Stimulated activated CD4-positive, alpha-beta T cell treated with anti-CD3 and anti-CD28 coated beads, Interleukin-4, amount 100 ng/mL, for 24 hours (primary cell): ENCODE measurements around the gene PLEKHA5.
"Not testable (repeated sequence)": the region's sequence is repeated elsewhere in the genome, so short reads cannot be mapped to it uniquely, and the experiment has no call there.

Experiments
- DNase-seq: peaks from one replicate; pipeline ENCODE4 v3.0.0-alpha.2; 2020

Gene PLEKHA5, protein sequence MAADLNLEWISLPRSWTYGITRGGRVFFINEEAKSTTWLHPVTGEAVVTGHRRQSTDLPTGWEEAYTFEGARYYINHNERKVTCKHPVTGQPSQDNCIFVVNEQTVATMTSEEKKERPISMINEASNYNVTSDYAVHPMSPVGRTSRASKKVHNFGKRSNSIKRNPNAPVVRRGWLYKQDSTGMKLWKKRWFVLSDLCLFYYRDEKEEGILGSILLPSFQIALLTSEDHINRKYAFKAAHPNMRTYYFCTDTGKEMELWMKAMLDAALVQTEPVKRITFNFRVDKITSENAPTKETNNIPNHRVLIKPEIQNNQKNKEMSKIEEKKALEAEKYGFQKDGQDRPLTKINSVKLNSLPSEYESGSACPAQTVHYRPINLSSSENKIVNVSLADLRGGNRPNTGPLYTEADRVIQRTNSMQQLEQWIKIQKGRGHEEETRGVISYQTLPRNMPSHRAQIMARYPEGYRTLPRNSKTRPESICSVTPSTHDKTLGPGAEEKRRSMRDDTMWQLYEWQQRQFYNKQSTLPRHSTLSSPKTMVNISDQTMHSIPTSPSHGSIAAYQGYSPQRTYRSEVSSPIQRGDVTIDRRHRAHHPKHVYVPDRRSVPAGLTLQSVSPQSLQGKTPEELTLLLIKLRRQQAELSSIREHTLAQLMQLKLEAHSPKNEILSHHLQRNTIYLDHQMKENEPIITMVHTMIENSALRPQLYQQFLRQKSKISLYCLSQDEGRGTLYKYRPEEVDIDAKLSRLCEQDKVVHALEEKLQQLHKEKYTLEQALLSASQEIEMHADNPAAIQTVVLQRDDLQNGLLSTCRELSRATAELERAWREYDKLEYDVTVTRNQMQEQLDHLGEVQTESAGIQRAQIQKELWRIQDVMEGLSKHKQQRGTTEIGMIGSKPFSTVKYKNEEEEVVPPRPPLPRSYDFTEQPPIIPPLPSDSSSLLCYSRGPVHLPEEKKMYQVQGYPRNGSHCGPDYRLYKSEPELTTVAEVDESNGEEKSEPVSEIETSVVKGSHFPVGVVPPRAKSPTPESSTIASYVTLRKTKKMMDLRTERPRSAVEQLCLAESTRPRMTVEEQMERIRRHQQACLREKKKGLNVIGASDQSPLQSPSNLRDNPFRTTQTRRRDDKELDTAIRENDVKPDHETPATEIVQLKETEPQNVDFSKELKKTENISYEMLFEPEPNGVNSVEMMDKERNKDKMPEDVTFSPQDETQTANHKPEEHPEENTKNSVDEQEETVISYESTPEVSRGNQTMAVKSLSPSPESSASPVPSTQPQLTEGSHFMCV

DNA sequence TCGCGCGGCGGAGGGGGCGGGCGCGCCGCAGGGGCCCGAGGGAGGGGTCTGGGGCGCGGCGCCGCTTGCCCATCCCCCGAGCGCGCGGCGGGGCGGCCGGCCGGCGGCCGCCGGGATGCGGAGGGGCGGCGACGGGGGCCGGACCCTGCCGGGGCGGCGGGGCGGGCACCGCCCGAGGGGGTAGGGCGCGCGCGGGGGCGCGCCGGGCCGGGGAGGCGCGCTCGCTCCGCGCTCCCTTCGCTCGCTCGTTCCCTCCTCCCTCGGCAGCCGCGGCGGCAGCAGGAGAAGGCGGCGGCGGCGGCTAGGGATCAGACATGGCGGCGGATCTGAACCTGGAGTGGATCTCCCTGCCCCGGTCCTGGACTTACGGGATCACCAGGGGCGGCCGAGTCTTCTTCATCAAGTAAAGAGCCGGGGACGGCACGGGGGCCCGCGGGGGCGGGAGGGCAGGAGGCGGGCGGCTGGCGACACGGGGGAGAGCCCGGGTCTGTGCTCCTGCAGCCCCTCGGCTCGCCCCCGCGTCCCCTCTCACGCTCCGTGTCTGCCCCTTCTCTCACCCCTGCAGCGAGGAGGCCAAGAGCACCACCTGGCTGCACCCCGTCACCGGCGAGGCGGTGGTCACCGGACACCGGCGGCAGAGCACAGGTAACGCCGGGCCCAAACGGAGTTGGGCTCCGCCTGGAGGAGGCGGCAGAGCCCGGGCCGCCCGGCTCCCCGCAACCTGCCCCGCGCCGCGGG is at the start of gene PLEKHA5:
Gene PLEKHA5 (plus strand): TSS at position 248 of the 738 bp plus-strand sequence. CDS start 67 bp downstream, at position 315.
- peak; percentile 19 for DNase-seq

DNA sequence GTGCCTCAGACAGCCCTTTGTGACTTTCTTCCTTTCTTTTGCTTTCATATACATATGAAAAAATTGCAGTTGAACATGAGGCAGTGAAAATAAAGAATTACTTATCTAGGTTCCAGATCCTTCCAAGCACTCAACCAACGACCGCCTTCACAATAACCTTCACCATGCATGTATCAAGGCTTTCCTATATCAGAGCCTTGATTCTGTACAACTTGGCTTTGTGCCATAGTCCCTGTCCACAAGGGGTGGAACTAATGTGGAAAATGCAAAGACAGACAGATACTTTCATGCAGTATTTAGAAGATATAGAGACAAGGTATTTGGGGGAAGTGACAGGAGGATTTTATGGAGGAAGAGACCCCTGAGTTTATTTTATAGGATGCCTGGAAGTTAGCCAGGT is 48.6 kb upstream of the PLEKHA5 start:
- DNase-seq = no peak

DNA sequence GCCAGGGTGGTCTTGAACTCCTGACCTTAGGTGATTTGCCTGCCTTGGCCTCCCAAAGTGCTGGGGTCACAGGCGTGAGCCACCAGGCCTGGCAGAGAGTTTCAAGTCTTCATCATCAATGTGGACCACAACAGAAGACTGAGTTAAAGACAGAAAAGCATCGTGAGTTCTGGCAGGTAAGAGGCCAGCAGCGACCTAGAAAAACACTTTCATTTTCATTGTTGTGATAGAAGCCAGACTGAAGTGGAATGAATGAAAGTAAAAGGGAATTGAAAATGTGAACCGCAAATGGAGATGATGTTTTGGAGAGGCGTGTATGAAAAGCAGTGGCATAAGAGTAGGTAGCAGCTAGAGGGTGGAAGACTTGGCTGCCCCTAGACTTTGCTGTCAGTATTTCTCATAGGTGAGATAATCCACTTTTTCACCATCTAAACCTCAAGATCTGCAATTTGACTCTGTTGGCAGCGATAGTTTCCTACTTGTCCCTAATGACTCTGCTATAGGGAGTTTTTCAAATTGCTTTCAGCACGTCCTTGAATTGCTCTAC is 47.1 kb upstream of the PLEKHA5 start:
- DNase-seq = no peak

DNA sequence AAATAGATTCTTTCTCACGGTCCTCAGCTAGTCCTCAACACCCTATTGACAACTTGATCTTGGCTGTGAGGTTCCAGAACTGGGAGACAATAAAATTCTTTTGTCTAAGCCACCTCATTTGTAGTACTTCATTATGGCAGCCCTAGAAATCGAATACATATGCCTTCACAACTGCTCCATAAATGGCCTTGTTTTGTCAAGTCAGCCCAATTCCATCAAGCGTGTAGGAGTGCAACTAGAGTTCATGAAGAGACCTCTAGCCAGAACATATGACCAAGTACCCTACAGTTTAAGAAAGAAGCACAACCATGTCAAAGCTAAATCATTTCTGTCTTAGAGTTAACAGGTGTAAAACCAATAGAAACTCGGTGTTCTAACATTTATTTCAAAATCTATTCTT is 45.0 kb upstream of the PLEKHA5 start:
- DNase-seq = no peak

DNA sequence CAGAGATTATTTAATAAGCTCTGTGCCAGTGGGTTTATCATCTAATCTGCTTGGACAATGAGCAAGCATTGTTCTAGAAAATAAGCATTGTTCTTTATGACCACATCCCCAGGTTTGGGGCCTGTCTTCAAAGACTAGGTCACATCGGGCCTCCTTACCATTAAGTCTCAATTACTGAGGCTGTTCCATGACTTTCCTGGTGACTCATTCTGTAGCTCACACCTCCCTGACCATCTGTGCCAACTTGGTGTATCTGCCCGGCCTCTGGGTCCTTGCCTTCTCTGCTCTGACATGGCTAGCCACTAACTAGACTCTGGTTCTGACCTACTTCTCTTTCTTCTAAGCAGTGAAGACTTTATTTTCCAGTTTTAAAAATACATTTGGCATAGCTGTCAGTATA is 44.4 kb upstream of the PLEKHA5 start:
- no peak for DNase-seq

DNA sequence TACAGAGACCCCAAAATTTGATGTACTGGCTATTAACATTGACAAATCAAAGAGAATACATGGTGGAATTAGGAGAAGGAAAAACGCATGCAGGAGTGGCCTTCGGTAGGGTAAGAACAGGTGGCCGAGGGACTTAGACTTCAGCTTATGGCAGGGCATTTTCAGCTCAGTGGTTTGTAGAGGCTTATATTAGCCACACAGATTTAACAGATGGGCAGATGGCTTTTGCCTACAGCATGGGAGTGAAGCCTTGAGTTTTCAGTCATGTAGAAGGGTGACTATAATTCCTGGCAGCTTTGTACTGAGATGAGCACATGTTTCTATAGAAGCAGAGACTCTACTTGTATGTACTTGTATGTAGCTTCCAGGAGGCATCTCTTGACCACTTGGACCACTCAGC is 40.9 kb upstream of the PLEKHA5 start:
- DNase-seq = no peak

DNA sequence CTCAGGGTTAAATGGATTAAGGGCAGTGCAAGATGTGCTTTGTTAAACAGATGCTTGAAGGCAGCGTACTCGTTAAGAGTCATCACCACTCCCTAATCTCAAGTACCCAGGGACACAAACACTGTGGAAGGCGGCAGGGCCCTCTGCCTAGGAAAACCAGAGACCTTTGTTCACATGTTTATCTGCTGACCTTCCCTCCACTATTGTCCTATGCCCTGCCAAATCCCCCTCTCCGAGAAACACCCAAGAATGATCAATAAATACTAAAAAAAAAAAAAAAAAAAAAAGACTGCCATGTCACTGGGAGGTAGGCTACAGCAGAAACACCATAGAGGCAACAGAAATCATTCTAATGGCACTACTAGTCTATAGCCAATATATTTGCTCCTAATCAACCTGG is 37.1 kb upstream of the PLEKHA5 start:
- DNase-seq = not testable (repeated sequence)

DNA sequence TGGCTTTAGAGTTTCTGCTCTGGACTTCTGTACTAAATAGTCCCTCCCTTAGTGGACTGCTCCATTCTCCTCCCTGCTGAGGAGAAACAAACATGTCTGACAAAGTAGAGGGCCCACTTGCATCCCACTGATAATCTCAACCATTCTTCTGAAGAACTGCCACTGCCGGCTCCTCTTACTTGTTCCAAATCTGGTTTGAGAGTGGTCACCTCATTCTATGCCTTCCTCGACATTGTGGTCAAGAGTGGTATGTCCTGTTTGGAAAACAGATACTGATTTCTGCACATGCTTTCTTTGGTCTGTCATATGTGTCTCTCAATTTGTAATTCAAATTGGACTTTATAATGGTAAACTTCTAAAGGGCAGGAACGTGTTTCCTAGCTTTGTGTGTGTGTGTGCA is 36.3 kb upstream of the PLEKHA5 start:
- no peak for DNase-seq

DNA sequence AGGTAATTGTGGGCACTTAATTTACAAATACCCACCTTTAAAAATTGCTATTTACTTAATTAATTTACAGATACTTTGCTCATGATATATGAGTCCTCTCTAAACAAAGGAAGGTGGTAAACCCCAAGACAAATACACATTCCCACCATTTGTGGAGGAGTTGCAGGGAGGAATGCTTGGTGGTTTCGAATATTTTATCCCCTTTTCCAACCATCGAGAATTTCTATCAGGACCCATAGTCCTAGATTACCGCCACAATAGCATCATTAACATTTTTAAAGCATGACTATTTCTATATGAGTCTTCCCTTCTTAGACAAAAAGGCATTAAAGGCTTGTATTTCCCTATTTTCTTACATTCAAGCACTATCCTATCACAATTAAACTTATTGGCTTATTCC is 34.2 kb upstream of the PLEKHA5 start:
- no peak for DNase-seq

DNA sequence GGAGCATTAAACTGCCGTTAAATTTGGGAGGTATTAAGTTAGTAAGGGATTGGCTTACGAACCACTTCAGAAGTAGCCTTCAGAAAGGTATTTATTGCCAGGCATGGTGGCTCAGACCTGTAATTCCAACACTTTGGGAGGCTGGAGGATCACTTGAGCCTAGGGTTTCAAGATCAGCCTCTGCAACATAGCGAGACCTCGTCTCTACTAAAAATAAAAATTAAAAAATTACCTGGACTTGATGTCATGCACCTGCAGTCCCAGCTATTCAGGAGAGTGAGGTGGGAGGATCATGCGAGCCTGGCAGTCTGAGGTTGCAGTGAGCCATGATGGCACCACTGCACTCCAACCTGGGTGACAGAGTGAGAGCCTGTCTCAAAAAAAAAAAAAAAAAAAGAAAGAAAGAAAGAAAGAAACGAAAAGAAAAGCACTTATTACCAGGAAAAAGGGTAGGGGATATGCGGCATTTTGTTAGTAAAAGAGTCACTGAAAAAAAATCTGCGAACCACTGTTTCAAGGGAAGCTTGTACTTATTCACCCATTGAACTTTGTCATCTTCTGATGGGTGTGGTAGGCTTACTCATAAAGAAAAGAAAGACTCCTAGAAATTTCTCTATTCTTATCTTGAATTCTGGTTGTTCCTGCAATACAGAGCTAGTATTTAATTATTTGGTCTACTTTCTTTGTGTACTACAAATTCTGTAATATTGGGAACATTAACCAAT is 33.6 kb upstream of the PLEKHA5 start:
- no peak for DNase-seq

DNA sequence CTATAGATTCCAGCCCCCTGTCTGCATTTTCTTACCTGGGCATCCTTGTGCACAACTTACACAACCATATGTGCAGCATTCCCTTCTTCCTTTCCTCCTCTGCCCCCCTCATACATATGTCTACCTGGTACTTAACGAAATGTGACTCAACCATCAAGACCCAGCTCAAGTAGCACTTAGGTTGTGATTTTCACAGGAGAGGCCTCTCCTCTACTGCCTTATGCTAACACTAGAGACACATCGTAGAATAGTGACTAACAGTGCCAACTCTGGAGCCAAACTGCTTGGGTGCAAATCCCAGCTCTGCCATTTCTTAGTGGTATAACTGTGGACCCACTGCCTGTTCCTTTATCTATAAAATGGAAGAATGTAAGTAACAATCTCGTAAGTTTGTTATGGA is 24.1 kb upstream of the PLEKHA5 start:
- DNase-seq = no peak

DNA sequence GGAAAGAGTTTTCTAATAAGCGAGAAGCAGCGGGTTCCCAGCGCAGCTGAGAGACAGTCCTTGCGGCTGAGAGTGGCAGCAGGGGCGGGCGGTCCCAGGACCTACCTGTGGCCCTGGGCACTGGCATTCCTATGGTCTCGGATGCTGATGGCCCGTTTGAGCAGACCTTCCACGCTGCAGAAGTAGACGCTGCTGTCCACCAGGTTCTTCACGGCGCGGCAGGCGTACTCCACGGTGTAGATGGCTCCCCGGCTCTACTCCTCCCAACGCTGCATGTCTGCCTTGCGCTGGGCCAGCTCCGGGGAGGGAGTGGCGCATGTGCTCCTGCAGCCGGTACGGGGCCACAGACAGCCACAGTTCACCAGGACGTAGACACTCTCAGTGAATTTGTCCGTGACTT is 21.8 kb upstream of the PLEKHA5 start:
- no peak for DNase-seq

DNA sequence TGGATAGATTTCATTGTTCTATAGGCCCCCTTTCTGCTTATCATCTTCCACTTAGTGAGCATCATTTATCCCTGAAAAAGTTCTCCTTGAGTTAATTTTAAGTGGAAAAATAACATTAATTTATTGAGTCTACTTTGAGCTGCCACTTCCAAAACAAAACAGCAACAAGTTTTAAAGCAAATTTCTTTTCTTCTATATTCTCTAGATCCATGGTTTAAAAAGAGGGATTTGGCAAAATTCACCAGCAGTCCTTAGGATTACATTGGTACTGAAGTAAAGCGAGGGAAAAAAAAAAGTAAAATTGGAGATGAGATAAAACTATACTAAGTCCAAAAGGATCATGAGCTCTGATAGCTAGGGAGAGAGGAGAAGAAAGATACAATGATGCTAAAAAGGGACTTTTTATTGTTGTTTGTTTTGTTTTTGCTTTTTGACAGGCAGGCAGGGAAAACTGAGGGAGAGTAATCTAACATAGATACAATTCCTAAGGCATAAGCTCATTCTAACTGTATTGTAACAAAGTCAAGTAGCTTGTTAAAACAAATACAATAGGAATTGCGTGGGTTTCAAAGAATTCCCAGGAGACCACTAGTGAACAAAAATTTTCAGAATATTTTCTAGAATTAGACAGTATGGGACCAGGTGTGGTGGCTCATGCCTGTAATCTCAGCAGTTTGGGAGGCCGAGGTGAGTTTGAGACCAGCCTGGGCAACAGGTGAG is 19.2 kb upstream of the PLEKHA5 start:
- no peak for DNase-seq

DNA sequence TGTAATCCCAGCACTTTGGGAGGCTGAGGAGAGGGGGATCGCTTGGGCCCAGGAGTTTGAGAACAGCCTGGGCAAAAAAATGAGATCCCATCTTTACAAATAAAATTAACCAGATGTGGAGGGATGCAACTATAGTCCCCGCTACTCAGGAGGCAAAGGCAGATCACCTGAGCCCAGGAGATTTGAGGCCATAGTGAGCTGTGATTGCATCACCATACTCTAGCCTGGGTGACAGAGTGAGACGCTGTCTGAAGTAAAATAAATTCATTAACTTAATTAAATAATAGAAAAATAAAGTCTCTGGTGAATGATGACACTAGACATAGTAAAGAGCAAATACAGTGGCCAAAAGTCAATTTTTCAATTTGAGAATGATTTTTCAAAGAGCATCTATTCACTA is 16.1 kb upstream of the PLEKHA5 start:
- DNase-seq = no peak

DNA sequence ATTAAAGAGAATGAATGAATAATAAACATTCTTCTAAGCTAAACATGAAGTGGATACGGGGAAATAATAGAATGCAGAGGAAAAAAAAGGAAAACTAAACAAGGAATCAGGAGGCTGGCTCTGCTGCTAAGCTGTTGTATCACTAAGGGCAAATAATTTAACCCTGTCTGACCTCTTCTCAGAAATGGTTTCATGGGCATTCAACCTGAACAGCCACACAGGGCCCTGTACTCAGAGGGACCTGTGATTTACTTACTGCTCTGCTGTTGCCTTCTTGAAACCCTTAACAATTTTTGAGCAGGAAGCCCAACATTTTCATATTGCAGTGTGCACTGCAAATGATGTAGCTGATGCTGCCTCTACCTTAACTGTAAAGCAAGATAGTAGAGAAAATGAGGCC is 14.2 kb upstream of the PLEKHA5 start:
- DNase-seq = no peak

DNA sequence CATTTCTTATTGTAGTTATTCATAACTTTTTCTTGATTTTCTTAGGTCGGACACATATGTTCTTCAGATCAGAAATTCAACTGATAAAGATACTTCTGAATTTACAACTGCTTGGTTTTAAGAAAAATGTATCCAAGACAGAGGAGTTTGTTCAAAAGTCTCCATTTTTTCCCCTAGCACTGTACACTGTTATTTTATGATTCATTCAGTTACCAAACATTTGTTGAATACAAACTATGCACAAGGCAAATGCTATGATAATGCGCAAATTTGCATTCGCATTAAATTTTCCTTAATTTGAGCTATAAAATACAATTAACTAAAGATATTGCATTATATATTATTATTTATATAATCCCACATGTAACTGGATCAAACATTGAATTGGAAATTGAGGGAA is 10.1 kb upstream of the PLEKHA5 start:
- DNase-seq = no peak

DNA sequence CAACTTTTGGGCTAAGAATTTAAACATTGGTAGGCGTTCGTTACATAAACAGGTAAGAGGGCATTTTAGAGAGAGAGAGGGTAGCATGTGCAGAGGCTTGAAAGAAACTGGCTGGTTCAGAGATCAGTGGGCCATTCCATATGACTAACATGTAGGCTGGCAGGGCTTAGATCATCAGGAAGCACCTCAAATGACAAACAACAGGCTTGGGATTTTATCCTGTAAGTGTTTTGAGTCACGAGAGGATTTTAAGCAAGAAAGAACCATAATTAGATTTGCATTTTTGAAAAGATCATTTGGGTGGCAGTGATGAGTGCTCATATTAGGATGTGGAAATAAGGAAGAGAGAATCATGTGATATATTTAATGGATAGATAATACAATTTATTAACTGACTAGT is 8.7 kb upstream of the PLEKHA5 start:
- no peak for DNase-seq

DNA sequence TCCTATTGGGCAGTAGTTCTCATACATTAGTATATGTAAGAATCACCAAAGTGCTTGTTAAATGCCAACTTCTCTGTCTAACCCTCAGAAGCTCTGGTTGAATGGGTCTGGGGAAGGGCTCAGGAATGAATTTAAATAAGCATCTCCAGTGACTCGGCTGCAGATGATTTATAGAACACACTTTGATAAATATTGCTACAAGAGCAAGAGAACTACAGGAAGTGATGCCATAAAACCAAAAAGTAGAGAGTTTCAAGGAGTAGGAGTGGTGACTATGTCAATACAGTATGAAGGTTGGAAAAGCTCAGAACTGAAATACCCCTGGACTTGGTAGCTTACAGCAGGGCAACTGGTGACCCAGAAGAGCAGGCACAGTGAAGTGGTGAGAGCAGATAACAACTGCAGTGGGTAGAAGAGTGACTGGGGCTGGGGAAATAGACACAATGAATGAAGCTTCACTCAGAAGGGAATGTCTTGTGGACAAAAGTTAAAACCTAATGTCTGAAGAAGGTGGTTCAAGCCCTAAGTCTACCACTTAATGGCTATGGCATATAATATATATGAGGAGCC is 8.0 kb upstream of the PLEKHA5 start:
- DNase-seq = no peak

DNA sequence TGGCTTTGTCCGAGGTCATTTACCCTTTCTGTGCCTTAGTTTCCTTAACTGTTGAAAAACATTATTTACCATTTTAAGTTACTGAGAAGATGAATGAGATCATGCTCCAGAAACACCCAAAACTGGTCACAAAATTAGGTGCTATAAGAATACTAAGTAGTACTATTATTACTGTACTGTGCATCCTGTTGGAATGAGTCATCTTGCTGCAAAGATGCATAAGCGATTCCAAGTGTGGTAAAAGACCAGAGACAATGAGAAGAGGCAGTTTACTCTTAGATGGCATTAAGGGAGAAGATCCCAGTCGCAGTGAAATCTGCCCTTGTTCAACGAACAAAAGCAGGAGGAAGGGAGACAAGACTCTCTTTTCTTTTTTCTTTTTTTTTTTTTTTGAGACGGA is 4.2 kb upstream of the PLEKHA5 start:
- DNase-seq = no peak

DNA sequence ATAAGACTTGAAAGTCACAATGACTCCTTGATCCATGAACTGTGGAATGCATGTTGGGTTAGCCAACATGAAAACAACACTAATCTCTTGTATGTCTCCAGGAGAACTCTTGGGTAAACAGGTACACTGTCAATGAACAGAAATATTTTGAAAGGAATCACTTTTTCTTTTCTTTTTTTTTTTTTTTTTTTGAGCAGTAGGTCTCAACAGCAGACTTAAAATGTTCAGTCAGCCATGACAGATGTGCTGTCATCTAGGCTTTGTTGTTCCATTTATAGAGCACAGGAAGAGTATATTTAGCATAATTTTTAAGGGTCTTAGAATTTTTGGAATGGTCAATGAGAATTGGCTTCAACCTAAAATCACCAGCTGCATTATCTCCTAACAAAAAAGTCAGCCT is 2.3 kb upstream of the PLEKHA5 start:
- DNase-seq = no peak

DNA sequence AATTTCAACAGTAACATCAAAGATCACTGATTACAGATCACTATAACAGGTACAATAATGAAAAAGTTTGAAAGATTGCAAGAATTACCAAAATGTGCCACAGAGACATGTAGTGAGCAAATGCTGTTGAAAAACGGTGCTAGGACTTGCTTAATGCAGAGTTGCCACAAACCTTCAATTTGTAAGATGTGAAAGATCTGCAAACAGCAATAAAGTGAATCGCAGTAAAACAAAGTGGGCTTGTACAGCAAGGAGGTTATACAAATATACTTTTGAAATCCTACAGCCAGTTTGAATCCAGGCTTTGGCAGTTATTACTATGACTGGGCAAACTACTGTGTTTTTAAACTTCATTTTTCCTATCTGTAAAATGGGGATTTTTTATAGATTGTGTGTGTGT is 1.0 kb upstream of the PLEKHA5 start:
- no peak for DNase-seq
